Measurements from ENCODE around the gene MED12L. TPM values are rescaled to one million over a fixed set of nuclear protein-coding genes. Genes with fewer than 3 reads are reported as not detected.
"Not testable (repeated sequence)": the region's sequence is repeated elsewhere in the genome, so short reads cannot be mapped to it uniquely, and the experiment has no call there.

MED12L gene
- total RNA-seq, 1 donor, result 4.0 TPM

DNA sequence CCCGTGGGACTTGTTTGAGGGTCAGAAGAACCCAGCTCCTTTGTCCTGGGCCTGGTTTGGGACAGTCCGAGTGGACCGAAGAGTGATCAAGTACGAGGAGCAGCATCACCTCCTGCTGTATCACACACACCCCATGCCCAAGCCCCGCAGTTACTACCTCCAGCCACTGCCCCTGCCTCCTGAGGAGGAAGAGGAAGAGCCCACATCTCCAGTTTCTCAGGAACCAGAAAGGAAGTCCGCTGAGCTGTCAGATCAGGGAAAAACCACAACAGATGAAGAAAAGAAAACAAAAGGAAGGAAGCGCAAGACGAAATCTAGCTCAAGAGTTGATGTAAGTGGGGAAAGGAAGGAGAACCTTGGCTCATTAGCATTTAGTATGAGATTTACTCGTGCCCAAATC lies 302.4 kb downstream of the MED12L start:
- Histone ChIP-seq H3K9me3 (ENCODE audit: low read depth, low read length) (no peaks in the 10 kb centered on the region), H3K27me3 (ENCODE audit: insufficient read depth, low read length) (no peaks in the 10 kb centered on the region), H3K4me1 (ENCODE audit: insufficient read depth, low read length) (peaks cover 48% of the 10 kb centered on the region), H3K4me3 (ENCODE audit: low read length) (no peak overlapping the region)

GRCh38 chr3:151391720-151392119 lies 306.3 kb downstream of the MED12L start:
- peaks cover 31% of the 10 kb centered on the region for H3K4me1 ChIP-seq (ENCODE audit: insufficient read depth, low read length)
- no peaks in the 10 kb centered on the region for H3K9me3 ChIP-seq (ENCODE audit: low read depth, low read length)
- no peak overlapping the region for H3K4me3 ChIP-seq (ENCODE audit: low read length)
- H3K27me3 ChIP-seq (ENCODE audit: insufficient read depth, low read length), result no peaks in the 10 kb centered on the region

DNA sequence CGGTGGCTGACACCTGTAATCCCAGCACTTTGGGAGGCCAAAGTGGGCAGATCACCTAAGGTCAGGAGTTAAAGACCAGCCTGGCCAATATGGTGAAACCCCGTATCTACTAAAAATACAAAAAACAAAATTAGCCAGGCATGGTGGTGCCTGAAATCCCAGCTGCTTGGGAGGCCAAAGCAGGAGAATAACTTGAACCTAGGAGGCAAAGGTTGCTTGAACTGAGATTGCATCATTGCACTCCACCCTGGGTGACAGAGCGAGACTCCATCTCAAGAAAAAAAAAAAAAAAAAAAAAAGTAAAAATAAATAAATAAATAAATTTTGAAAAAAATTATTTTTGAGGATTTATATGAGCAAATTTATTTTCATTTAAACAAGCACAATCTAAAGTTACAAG lies 306.7 kb downstream of the MED12L start:
- H3K4me1 ChIP-seq (ENCODE audit: insufficient read depth, low read length), result peaks cover 31% of the 10 kb centered on the region
- not testable (repeated sequence) for H3K4me3 ChIP-seq (ENCODE audit: low read length); H3K27me3 ChIP-seq (ENCODE audit: insufficient read depth, low read length); H3K9me3 ChIP-seq (ENCODE audit: low read depth, low read length)

DNA sequence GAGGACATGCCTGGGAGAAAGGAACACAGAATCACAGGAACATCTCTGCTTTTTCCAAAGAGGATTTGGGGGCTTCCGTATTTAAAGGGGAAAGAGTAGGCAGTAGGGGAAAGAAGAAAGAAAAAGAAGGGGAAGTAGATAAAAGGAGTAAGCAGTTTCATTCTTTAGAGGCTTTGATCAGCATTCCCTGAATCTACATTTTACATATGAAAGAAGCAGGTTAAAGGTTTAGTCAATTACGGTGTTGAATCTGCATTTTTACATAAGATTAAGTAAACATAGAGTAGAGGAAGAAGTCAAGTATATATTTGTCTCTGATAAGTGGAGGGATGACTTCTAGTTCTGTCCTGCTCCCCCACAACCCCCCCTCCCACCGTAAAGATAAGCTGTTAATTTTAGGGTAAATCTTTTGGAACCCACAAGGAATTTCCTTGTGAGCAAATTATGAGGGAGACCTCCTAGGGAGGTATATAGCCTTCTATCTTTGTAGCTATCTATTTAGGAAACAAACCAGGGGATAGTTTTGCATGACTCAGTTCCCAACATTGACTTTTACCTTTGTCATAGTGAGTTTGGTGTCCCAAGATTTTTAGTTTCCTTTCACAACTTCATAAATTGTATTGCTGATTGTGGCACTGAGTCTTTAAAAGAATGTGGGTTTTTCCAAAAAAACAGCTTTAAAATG lies 307.8 kb downstream of the MED12L start:
- H3K4me3 ChIP-seq (ENCODE audit: low read length), result no peak overlapping the region
- no peaks in the 10 kb centered on the region for H3K27me3 ChIP-seq (ENCODE audit: insufficient read depth, low read length)
- H3K4me1 ChIP-seq (ENCODE audit: insufficient read depth, low read length), result peaks cover 22% of the 10 kb centered on the region
- no peaks in the 10 kb centered on the region for H3K9me3 ChIP-seq (ENCODE audit: low read depth, low read length)

DNA sequence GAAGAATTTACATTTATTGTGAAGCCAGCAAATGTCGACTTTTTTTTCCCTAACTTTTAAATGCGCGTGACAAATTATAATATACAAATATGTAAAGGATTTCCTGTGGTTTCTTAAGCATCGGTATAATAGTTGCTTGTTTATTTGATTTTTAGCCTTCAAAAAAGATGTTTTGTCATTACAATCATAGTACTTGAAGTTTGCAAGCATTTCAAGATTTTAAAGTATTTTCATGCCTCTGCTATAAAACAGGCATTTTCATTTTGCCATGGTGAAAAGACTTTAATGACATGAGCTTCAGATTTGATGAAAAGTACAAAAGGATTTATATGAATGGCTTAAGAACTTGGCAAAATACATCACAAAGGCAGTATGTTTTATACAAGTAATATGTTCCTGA lies 308.5 kb downstream of the MED12L start:
- Histone ChIP-seq H3K27me3 (ENCODE audit: insufficient read depth, low read length) (no peaks in the 10 kb centered on the region), H3K4me3 (ENCODE audit: low read length) (no peak overlapping the region), H3K4me1 (ENCODE audit: insufficient read depth, low read length) (peaks cover 22% of the 10 kb centered on the region), H3K9me3 (ENCODE audit: low read depth, low read length) (no peaks in the 10 kb centered on the region)

DNA sequence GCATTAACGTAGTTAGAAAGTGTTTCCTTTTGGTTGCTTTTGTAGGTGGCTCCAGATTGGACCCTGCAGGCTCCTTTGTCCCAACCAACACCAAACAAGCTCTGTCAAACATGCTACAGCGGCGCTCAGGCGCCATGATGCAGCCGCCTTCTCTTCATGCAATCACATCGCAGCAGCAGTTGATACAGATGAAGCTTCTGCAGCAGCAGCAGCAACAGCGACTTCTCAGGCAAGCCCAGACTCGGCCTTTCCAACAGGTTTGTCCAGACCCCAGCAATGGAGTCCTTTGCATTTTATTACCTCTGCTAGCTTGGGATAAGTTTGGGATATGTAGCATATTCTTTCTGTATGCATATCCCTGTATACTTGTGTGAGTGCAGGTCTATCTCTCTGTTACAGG lies 309.1 kb downstream of the MED12L start:
- Histone ChIP-seq H3K4me3 (ENCODE audit: low read length) (no peak overlapping the region), H3K4me1 (ENCODE audit: insufficient read depth, low read length) (peaks cover 17% of the 10 kb centered on the region), H3K27me3 (ENCODE audit: insufficient read depth, low read length) (no peaks in the 10 kb centered on the region), H3K9me3 (ENCODE audit: low read depth, low read length) (no peaks in the 10 kb centered on the region)

GRCh38 chr3:151395806-151396205 lies 310.3 kb downstream of the MED12L start:
- H3K9me3 ChIP-seq (ENCODE audit: low read depth, low read length), result no peaks in the 10 kb centered on the region
- H3K4me1 ChIP-seq (ENCODE audit: insufficient read depth, low read length), result peaks cover 19% of the 10 kb centered on the region
- no peak overlapping the region for H3K4me3 ChIP-seq (ENCODE audit: low read length)
- no peaks in the 10 kb centered on the region for H3K27me3 ChIP-seq (ENCODE audit: insufficient read depth, low read length)

GRCh38 chr3:151398895-151399294 lies 313.4 kb downstream of the MED12L start:
- Histone ChIP-seq H3K4me1 (ENCODE audit: insufficient read depth, low read length) (peaks cover 6% of the 10 kb centered on the region), H3K27me3 (ENCODE audit: insufficient read depth, low read length) (no peaks in the 10 kb centered on the region), H3K9me3 (ENCODE audit: low read depth, low read length) (no peaks in the 10 kb centered on the region), H3K4me3 (ENCODE audit: low read length) (no peak overlapping the region)

GRCh38 chr3:151400341-151400740 lies 314.9 kb downstream of the MED12L start:
- Histone ChIP-seq H3K4me3 (ENCODE audit: low read length) (no peak overlapping the region), H3K4me1 (ENCODE audit: insufficient read depth, low read length) (peaks cover 6% of the 10 kb centered on the region), H3K27me3 (ENCODE audit: insufficient read depth, low read length) (no peaks in the 10 kb centered on the region), H3K9me3 (ENCODE audit: low read depth, low read length) (no peaks in the 10 kb centered on the region)

DNA sequence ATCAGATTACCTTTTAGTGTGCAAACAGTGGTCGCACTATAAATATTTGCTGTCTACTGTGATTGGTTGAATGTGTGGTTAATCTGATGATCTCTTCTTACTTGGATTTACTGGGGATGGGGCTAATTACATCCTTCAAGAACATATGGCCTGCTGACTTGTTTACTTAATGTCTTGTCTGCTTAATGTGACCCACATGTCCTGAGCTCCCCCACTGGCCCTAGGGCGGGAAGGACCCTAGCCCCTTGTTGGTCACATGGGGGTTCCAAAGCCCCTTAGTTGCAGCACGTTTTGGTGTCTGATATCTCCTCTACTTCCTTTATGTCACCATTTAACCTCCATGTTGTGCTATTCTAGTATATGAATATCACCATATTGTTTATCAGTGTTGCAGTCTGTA lies 316.9 kb downstream of the MED12L start:
- no peak overlapping the region for H3K4me3 ChIP-seq (ENCODE audit: low read length)
- no peaks in the 10 kb centered on the region for H3K9me3 ChIP-seq (ENCODE audit: low read depth, low read length)
- peaks cover 6% of the 10 kb centered on the region for H3K4me1 ChIP-seq (ENCODE audit: insufficient read depth, low read length)
- no peaks in the 10 kb centered on the region for H3K27me3 ChIP-seq (ENCODE audit: insufficient read depth, low read length)

DNA sequence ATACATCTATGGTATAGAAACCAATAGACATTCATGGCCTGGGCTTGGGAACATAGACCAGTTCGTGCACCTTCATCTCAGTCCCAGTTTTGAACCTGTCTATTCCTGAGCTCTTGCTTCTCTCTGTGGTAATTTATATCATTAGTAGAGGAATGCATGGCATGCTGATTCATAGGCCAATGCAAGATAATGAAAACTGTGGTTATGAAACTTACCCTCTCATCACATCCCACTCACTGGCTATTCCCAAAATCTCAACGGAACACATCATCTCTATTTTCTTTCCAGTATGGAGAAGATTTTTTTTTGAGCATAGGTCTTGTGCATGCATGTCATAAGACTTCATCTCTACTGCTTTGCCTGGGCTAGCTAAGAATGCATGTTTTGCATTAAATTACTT lies 317.8 kb downstream of the MED12L start:
- Histone ChIP-seq H3K9me3 (ENCODE audit: low read depth, low read length) (no peaks in the 10 kb centered on the region), H3K4me1 (ENCODE audit: insufficient read depth, low read length) (peaks cover 6% of the 10 kb centered on the region), H3K4me3 (ENCODE audit: low read length) (no peak overlapping the region), H3K27me3 (ENCODE audit: insufficient read depth, low read length) (no peaks in the 10 kb centered on the region)

DNA sequence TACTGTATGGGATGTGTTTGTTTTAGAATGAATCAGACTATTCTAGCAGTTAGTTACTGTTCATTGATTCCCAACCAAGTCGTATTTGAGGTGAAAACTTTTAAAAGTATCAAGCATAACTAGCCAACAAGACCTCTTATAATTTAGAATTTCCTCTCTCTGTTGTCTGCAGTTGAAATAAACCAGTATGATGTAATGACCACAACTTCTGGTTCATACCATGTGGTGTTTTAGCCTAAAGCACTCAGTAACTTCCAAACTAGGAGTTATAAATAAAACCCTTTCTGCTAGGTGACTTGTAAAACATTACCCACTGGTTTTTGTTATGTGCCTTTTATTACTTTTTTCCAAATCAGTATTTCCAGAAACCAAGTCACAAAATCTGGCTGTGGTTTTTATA lies 318.9 kb downstream of the MED12L start:
- Histone ChIP-seq H3K9me3 (ENCODE audit: low read depth, low read length) (no peaks in the 10 kb centered on the region), H3K4me1 (ENCODE audit: insufficient read depth, low read length) (peaks cover 4% of the 10 kb centered on the region), H3K4me3 (ENCODE audit: low read length) (no peak overlapping the region)

DNA sequence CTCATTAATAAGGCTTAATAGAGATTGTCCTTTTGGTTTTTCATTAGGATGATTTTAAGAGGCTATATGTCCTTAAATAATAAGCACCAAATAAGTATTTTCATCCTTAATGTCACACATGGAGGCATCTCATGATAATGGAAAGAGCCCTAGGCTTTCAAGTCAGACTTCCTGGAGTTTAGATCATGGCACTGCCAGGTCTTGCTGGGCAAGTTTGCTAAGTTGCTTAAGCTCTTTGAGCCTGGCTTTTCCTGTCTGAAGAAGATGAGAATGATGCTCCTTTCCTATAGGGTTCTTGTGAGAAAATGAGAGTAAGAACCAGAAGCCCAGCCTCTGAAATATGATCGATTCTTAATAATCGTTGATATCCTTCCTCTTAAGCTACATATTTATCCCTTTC lies 322.5 kb downstream of the MED12L start:
- Histone ChIP-seq H3K4me3 (ENCODE audit: low read length) (no peak overlapping the region), H3K27me3 (ENCODE audit: insufficient read depth, low read length) (no peaks in the 10 kb centered on the region), H3K9me3 (ENCODE audit: low read depth, low read length) (no peaks in the 10 kb centered on the region), H3K4me1 (ENCODE audit: insufficient read depth, low read length) (no peaks in the 10 kb centered on the region)

More for the DNA sequence above, 318.9 kb downstream of the MED12L start:
- no peaks in the 10 kb centered on the region for H3K27me3 ChIP-seq (ENCODE audit: insufficient read depth, low read length)

GRCh38 chr3:151410891-151411559 lies 325.6 kb downstream of the MED12L start:
- Histone ChIP-seq H3K4me3 (ENCODE audit: low read length) (no peak overlapping the region), H3K9me3 (ENCODE audit: low read depth, low read length) (no peaks in the 10 kb centered on the region), H3K27me3 (ENCODE audit: insufficient read depth, low read length) (no peaks in the 10 kb centered on the region), H3K4me1 (ENCODE audit: insufficient read depth, low read length) (no peaks in the 10 kb centered on the region)

DNA sequence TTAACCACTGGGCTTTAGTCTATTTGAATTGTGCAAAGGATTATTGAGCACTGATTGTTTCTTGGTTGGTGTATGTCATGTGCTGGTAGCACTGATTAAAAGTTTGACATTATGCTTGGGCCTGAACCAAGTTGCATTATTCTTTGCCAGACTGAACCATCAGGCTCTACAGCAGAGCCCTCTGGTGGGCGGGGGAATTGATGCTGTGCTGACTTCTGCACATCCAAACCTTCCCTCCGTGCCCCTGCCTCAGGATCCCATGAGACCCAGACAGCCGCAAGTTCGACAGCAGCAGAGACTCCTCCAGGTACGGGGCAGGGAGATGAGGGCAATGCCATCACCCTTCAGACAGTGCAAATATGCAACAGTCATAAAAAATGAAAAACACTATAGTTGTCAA lies 327.5 kb downstream of the MED12L start:
- no peak overlapping the region for H3K4me3 ChIP-seq (ENCODE audit: low read length)
- no peaks in the 10 kb centered on the region for H3K27me3 ChIP-seq (ENCODE audit: insufficient read depth, low read length)
- H3K4me1 ChIP-seq (ENCODE audit: insufficient read depth, low read length), result no peaks in the 10 kb centered on the region
- no peaks in the 10 kb centered on the region for H3K9me3 ChIP-seq (ENCODE audit: low read depth, low read length)

GRCh38 chr3:151415289-151415688 lies 329.8 kb downstream of the MED12L start:
- H3K4me3 ChIP-seq (ENCODE audit: low read length), result no peak overlapping the region

More at GRCh38 chr3:151415289-151415688, 329.8 kb downstream of the MED12L start:
- Histone ChIP-seq H3K9me3 (ENCODE audit: low read depth, low read length) (no peaks in the 10 kb centered on the region), H3K27me3 (ENCODE audit: insufficient read depth, low read length) (no peaks in the 10 kb centered on the region), H3K4me1 (ENCODE audit: insufficient read depth, low read length) (no peaks in the 10 kb centered on the region)
